NCI-H2029 (cell line): ENCODE measurements around the gene COL27A1.

ENCODE experiments used
- DNase-seq: peaks from one replicate; lab custom pipeline; 2025; lab: John Stamatoyannopoulos, UW

Gene COL27A1

GRCh38 chr9:114247077-114247476 is 91.7 kb downstream of the COL27A1 start:
- no peak for DNase-seq

GRCh38 chr9:114247491-114247890 is 92.2 kb downstream of the COL27A1 start:
- DNase-seq, result no peak

- no peak for DNase-seq
Observed at GRCh38 chr9:114248299-114248707, 93.0 kb downstream of the COL27A1 start.

- no peak for DNase-seq
Observed at GRCh38 chr9:114249424-114250234, 94.3 kb downstream of the COL27A1 start.

GRCh38 chr9:114250235-114250568 is 94.9 kb downstream of the COL27A1 start:
- peak; percentile 23 for DNase-seq

GRCh38 chr9:114250648-114251047 is 95.3 kb downstream of the COL27A1 start:
- no peak for DNase-seq

GRCh38 chr9:114252394-114252793 is 97.1 kb downstream of the COL27A1 start:
- DNase-seq, result no peak

- no peak for DNase-seq
Observed at GRCh38 chr9:114256827-114257328, 101.5 kb downstream of the COL27A1 start.

GRCh38 chr9:114258218-114258617 is 102.9 kb downstream of the COL27A1 start:
- DNase-seq, result no peak

GRCh38 chr9:114258866-114259797 is 103.8 kb downstream of the COL27A1 start:
- no peak for DNase-seq

- DNase-seq, result no peak
Observed at GRCh38 chr9:114259798-114260523, 104.6 kb downstream of the COL27A1 start.

GRCh38 chr9:114261026-114261425 is 105.7 kb downstream of the COL27A1 start:
- no peak for DNase-seq

- DNase-seq, result no peak
Observed at GRCh38 chr9:114261987-114262386, 106.7 kb downstream of the COL27A1 start.

- DNase-seq, result no peak
Observed at GRCh38 chr9:114263853-114264510, 108.6 kb downstream of the COL27A1 start.

- DNase-seq, result no peak
Observed at GRCh38 chr9:114264806-114265550, 109.6 kb downstream of the COL27A1 start.

GRCh38 chr9:114266969-114267368 is 111.6 kb downstream of the COL27A1 start:
- no peak for DNase-seq

GRCh38 chr9:114269023-114269422 is 113.7 kb downstream of the COL27A1 start:
- DNase-seq, result no peak

GRCh38 chr9:114270120-114270975 is 115.0 kb downstream of the COL27A1 start:
- no peak for DNase-seq

GRCh38 chr9:114271556-114272510 is 116.5 kb downstream of the COL27A1 start:
- peak; percentile 18 for DNase-seq
